DMS 273 treated with DMSO at 0.1 percent for 48 hours (cell line): ENCODE data around the gene PRSS2.
"Not testable (repeated sequence)": the region's sequence is repeated elsewhere in the genome, so short reads cannot be mapped to it uniquely, and the experiment has no call there.

Experiments
- DNase-seq: peaks from one replicate; lab custom pipeline; 2025; lab: John Stamatoyannopoulos, UW

PRSS2 gene

GRCh38 chr7:142759433-142759832 lies 11.3 kb upstream of the PRSS2 start:
- no peak for DNase-seq

DNA sequence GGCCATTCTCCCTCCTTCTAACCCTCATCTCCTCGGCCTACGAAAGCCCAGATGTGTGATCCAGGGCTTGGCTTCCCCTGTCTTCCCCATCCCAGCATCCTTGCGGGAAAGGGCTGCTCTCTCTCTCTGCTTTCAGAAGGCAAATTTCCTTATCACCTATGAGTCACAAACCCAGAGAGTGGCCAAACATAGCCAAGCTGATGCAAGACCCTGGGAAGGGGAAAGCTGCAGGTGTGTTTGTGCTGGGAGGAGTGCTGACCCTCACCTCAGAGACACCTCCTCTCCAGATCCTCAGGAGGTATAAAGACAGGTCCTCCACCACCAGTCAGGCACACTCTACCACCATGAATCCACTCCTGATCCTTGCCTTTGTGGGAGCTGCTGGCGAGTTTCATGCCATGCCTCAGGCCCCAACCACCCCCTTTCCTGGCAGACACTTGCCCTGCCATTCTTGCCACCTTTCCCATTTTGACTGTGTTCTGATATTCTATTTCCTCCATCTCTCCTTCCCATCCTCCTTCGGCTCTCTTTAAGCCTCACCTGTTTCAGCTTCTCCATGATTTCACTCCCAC lies 10.6 kb upstream of the PRSS2 start:
- no peak for DNase-seq

DNA sequence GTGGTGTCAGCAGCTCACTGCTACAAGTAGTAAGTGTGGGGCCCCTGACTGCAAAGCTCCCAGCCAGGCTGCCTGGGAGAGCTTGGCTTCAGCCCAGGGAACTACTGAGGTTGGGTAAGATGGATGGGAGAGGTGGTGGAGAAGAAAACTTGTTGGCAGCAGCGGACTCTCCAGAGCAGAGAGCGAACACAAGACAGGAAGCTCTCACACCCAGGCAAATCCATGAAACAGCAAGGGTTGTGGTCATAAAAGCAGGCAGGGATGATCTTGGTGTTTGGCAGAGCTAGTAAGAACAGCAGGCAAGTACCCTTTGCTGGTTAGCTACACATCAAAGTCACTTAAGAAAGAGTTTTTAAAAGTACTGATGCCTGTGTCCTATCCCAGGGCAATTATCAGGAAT lies 9.2 kb upstream of the PRSS2 start:
- DNase-seq, result not testable (repeated sequence)

DNA sequence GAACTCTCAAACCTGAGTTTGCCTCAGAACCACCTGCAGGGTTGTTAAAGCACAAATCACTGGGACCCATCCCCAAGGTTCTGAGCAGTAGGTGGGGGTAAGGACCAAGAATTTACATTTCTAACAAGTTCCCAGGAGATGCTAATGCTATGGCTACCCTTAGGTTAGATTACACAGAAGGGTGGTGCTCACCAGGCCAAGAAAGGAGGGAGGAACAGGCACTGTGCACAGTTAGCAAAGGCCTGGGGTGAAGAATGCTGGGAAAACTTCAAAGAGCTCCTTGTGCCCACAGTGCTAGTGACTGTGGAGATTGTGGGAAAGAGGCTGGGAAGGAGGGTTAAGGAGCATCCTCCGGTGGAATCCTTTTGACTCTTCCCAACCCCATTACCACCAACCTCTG lies 8.7 kb upstream of the PRSS2 start:
- no peak for DNase-seq

GRCh38 chr7:142767451-142767850 lies 3.3 kb upstream of the PRSS2 start:
- no peak for DNase-seq

DNA sequence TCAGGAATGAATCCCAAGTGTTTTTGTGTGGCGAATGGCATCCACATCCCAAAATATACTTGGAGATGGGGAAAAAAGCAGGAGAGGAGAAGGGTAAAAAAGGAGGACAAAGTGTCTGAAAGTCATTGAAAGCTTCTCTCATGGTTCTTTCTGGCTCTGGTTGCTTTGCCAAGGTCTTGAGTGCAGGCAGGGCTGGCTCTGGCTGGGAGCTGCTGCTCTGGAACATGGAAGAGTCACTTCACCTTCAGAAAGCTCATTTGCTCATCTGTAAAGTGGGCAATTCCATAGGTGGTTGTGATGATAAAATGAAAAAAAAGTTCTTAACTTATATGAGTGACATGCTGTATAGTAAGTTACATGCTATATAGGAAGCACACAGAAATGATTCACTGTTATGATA lies 2.9 kb upstream of the PRSS2 start:
- no peak for DNase-seq

- not testable (repeated sequence) for DNase-seq
Observed at GRCh38 chr7:142768885-142769284, 1.9 kb upstream of the PRSS2 start.

DNA sequence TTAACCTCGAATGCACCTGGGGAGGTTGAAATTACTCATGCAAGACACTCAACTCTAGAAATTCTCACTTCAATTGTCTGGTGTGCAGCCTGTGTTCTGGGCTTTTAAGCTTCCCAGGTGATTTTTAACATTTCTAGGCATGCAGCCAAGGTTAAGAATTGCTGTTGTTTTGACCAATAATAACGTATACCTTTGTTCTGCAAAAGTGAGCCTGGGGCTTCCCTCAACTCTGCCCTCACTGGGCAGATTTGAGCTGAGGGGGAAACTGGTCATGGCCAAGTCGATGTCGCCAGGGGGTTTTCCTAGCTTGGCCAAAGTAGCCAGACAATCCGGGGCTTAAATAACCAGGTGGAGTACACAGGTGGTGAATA lies 568 bp downstream of the PRSS2 start:
- no peak for DNase-seq

DNA sequence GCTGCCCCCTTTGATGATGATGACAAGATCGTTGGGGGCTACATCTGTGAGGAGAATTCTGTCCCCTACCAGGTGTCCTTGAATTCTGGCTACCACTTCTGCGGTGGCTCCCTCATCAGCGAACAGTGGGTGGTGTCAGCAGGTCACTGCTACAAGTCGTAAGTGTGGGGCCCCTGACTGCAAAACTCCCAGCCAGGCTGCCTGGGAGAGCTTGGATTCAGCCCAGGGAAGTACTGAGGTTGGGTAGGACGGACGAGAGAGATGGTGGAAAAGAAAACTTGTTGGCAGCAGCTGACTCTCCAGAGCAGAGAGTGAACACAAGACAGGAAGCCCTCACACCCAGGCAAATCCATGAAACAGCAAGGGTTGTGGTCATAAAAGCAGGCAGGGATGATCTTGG lies 1.3 kb downstream of the PRSS2 start:
- DNase-seq, result no peak

DNA sequence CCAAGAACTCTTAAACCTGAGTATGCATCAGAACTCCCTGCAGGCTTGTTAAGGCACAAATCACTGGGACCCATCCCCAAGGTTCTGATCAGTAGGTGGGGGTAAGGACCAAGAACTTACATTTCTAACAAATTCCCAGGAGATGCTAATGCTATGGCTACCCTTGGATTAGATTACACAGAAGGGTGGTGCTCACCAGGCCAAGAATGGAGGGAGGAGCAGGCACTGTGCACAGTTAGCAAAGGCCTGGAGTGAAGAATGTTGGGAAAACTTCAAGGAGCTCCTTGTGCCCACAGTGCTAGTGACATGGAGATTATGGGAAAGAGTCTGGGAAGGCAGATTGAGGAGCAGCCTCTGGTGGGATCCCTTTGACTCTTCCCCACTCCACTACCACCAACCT lies 1.9 kb downstream of the PRSS2 start:
- DNase-seq, result no peak

GRCh38 chr7:142773230-142773629 lies 2.5 kb downstream of the PRSS2 start:
- DNase-seq, result no peak

- no peak for DNase-seq
Observed at GRCh38 chr7:142773937-142774744, 3.4 kb downstream of the PRSS2 start.

GRCh38 chr7:142774826-142775225 lies 4.1 kb downstream of the PRSS2 start:
- DNase-seq, result no peak

DNA sequence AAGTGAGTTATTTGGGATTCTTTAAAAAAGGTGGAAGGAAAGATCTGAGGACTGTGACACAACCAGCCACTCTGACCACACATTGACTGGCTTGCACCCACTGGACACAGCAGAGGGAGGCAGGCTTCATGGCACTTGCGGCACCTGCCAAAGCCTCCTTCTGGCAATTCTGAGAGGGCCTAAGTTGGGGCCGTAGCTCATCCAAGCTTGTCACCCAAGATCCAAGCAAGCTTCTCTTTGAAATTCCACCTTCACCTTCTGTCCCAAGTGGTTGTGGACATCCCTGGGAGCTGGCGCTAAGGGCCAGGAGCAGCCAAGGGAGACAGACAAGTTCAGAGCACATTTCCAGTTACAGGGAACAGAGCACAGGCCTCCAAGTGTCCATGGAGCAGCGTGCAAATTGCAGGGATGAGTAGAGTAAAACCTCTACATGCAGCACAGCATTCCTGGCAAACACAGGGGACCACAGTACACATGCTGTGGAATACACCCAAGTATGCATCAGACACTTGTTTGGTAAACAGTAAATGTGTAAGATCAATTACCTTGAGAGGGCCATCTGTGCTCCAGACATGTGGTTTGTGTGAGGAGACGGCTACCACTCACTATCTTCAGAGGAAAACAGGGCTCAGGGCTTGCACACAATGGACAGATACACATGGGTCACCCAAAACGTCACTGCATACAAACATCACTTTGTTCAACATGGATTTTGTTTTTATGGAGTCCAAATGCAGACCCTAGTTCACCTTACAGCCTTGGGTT lies 4.8 kb downstream of the PRSS2 start:
- DNase-seq, result not testable (repeated sequence)

DNA sequence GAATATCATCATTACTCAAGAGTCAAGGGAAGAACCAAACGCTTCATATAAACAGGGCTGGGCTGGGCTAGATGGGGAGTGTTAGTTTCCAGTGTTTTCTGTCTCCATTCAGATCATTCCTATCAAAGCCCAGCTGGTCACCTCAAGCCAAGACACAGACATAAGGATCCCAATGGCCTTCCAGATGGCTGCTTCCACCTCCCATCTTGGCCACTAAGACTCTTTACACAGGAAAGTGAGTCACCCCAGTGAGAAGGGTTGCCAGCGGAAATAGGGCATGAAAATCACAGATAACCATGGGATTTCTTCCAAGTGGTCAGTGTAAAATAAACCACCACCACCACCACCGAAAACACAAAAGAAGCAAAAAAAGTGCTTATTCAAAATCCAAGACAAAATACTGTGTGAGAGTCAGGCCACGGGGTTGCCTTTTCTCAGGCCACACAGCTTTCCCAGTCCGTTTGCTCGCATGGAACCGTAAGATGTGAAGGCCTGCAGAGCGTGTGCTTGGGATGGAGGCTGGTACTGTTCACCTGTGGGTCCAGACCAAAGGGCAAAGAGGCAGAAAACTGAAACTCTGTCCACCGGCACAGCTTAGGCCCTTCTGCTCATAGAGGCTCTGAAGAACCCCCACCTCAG lies 5.6 kb downstream of the PRSS2 start:
- no peak for DNase-seq

- not testable (repeated sequence) for DNase-seq
Observed at GRCh38 chr7:142776845-142777225, 6.1 kb downstream of the PRSS2 start.

DNA sequence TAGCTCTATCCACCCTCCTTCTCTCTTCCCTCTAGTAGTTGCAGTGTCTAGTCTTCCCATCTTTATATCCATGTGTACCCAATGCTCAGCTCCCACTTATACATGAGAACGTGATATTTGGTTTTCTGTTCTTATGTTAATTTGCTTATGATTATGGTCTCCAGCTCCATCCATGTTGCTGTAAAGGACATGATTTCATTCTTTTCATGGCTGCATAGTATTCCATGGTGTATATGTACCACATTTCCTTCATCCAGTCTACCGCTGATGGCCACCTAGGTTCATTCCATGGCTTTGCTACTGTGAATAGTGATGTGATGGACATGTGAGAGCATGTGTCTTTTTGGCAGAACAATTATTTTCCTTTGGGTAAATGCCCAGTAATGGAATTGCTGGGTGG lies 6.5 kb downstream of the PRSS2 start:
- no peak for DNase-seq

GRCh38 chr7:142782922-142783900 lies 12.4 kb downstream of the PRSS2 start:
- peak; percentile 56 for DNase-seq

GRCh38 chr7:142784096-142784495 lies 13.3 kb downstream of the PRSS2 start:
- no peak for DNase-seq

GRCh38 chr7:142784716-142785115 lies 13.9 kb downstream of the PRSS2 start:
- no peak for DNase-seq

GRCh38 chr7:142785841-142786250 lies 15.1 kb downstream of the PRSS2 start:
- DNase-seq, result no peak
